Natural killer cell (primary cell): ENCODE results near the gene SLC19A1. TPM values are rescaled to one million over a fixed set of nuclear protein-coding genes. Genes with fewer than 3 reads are reported as not detected.

Source experiments
- ATAC-seq, 3 donors: fragments of 150-1000 bp in 2 of 3; fragments of 200-7000 bp in 1 of 3; cut with Tn5 transposase; 1 replicate in 1 of 3; 2 replicates in 2 of 3; pipeline ENCODE4 v1.10.0; 2021; ENCODE audit warnings: mild to moderate bottlenecking in 2 of 3, moderate library complexity in 2 of 3
- DNase-seq, 2 donors: peaks; one replicate each; pipeline versions ENCODE4 v3.0.0 to v3.0.0-alpha.2; 2013 to 2021; ENCODE audit warnings: mixed read lengths in 1 of 2
- H3K27ac ChIP-seq: one replicate; pipeline ENCODE4 v1.5.1; 2013; ENCODE audit warnings: mild to moderate bottlenecking, low read length
- H3K27me3 ChIP-seq: one replicate; pipeline ENCODE4 v1.6.1; 2013; ENCODE audit warnings: low read length; ENCODE audit not compliant: control insufficient read depth, insufficient read depth
- H3K36me3 ChIP-seq: one replicate; pipeline ENCODE4 v1.6.1; 2013; ENCODE audit warnings: low read length; ENCODE audit not compliant: control insufficient read depth, insufficient read depth
- H3K4me1 ChIP-seq: one replicate; pipeline ENCODE4 v1.6.1; 2013; ENCODE audit warnings: low read length; ENCODE audit not compliant: control insufficient read depth, insufficient read depth
- H3K4me3 ChIP-seq: one replicate; pipeline ENCODE4 v1.5.1; 2013; ENCODE audit warnings: low read length
- H3K9me3 ChIP-seq: one replicate; pipeline ENCODE4 v1.6.1; 2013; ENCODE audit warnings: low read length; ENCODE audit not compliant: control insufficient read depth, insufficient read depth
- H3K27ac Mint-ChIP-seq, 2 donors: one replicate each; pipeline ENCODE4 v1.8.0; 2022; ENCODE audit warnings: mild to moderate bottlenecking in 2 of 2, mixed read lengths in 2 of 2, moderate library complexity in 1 of 2
- H3K27me3 Mint-ChIP-seq, 2 donors: one replicate each; pipeline ENCODE4 v1.8.0; 2022; ENCODE audit warnings: low read depth in 2 of 2, mixed read lengths in 2 of 2
- H3K36me3 Mint-ChIP-seq: one replicate; pipeline ENCODE4 v1.8.0; 2022; ENCODE audit warnings: mixed read lengths
- H3K4me1 Mint-ChIP-seq, 2 donors: one replicate each; pipeline ENCODE4 v1.8.0; 2022; ENCODE audit warnings: mixed read lengths in 2 of 2
- H3K4me3 Mint-ChIP-seq: one replicate; pipeline ENCODE4 v1.8.0; 2022; ENCODE audit warnings: mild to moderate bottlenecking, moderate library complexity, mixed read lengths
- H3K9me3 Mint-ChIP-seq, 2 donors: one replicate each; pipeline ENCODE4 v1.8.0; 2022; ENCODE audit warnings: mixed read lengths in 2 of 2
- WGBS: methylation state at CpG from one replicate; pipeline ENCODE4 v1.1.7; 2013; ENCODE audit warnings: missing lambda C conversion rate; ENCODE audit not compliant: insufficient coverage; 5-methylcytosine and 5-hydroxymethylcytosine counted together
- intact Hi-C: fragments of 100-400 bp; cut with micrococcal nuclease; formaldehyde crosslinking; loops from one replicate; pipeline ENCODE4 v1.14.2; 2022
- total RNA-seq, 4 donors: library from RNA; stranded (reverse); fragments of 120-200 nt in 1 of 4; gene quantifications; one replicate each; pipeline versions ENCODE4 v1.2.3 to v1.2.4, GENCODE V29; 2013 to 2022
- TF ChIP-seq, protein P1 (sequence below): fragments of 200-600 bp; IDR thresholded peaks from one replicate; pipeline ENCODE4 v1.8.0; 2022; ENCODE audit warnings: antibody characterized with exemption

The SLC19A1 gene
- total RNA-seq, 3 donors from 2014 or later (not counting 1 experiment from before 2014, with no cell fraction given): 2.5 to 9.0 (median 4.9) TPM

DNA sequence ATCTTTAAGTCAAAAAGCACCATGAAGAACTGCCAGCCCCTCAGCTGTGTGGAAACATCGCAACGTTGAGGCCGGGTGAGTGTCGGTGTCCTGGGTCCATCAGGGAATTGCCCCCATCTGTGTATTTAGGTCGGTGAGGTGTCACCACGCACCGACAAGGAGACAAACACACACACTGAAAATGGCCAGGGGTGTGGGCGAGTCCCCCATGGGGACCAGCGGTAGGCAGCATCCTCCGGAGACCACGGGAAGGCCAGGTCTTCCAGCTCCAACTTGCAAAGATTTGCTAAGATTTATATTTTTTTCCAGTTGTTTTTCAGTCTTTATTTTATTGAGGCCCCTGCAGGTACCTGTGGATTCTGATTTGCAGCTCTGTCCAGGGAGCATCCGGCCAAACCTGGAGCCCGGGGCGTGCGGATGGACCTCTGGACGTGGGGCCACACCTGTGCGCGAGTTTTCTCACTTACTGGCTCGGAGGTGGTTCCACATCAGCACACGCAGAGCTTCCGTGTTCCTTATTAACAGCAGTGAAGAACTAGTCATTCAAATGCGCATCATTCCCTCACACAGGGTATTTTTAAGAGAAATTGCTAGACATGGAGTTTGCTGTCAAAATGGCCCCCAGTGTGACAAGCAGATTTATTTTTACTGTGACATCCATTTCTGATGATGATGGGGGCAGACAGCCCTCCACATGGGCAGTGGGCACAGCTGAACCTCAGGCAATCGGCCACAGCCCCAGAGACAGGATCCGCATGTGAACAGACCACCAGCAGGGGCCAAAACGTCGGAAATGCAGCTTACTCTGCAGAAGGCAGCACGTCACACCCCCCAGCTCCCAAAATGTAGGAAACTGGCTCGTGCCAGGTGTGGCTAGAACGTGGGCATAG lies 17.2 kb upstream of the SLC19A1 start:
- peaks cover 4% of the 10 kb centered on the region in 2 donors for H3K4me1 Mint-ChIP-seq
- intact Hi-C loops: loop anchor here (10.0 kb wide), 1 partner anchor 265 kb away; no protein-coding TSS in a partner anchor
- H3K4me3 Mint-ChIP-seq: no peak overlapping the region
- H3K27me3 ChIP-seq: no peaks in the 10 kb centered on the region
- TF ChIP-seq, protein P1, sequence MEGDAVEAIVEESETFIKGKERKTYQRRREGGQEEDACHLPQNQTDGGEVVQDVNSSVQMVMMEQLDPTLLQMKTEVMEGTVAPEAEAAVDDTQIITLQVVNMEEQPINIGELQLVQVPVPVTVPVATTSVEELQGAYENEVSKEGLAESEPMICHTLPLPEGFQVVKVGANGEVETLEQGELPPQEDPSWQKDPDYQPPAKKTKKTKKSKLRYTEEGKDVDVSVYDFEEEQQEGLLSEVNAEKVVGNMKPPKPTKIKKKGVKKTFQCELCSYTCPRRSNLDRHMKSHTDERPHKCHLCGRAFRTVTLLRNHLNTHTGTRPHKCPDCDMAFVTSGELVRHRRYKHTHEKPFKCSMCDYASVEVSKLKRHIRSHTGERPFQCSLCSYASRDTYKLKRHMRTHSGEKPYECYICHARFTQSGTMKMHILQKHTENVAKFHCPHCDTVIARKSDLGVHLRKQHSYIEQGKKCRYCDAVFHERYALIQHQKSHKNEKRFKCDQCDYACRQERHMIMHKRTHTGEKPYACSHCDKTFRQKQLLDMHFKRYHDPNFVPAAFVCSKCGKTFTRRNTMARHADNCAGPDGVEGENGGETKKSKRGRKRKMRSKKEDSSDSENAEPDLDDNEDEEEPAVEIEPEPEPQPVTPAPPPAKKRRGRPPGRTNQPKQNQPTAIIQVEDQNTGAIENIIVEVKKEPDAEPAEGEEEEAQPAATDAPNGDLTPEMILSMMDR: no peak
- no peak for DNase-seq
- H3K27ac ChIP-seq: no peak overlapping the region
- H3K9me3 ChIP-seq: no peaks in the 10 kb centered on the region
- ATAC-seq: no peak
- WGBS: 84% methylated on average over 29 of the region's 29 CpGs
- no peaks in the 10 kb centered on the region for H3K36me3 ChIP-seq
- H3K36me3 Mint-ChIP-seq: no peaks in the 10 kb centered on the region
- H3K4me3 ChIP-seq: no peak overlapping the region
- peaks cover 0 to 4% of the 10 kb centered on the region in 2 donors for H3K9me3 Mint-ChIP-seq
- no peak overlapping the region for H3K27ac Mint-ChIP-seq
- H3K27me3 Mint-ChIP-seq: peaks cover 34 to 38% of the 10 kb centered on the region in 2 donors
- peaks cover 8% of the 10 kb centered on the region for H3K4me1 ChIP-seq

DNA sequence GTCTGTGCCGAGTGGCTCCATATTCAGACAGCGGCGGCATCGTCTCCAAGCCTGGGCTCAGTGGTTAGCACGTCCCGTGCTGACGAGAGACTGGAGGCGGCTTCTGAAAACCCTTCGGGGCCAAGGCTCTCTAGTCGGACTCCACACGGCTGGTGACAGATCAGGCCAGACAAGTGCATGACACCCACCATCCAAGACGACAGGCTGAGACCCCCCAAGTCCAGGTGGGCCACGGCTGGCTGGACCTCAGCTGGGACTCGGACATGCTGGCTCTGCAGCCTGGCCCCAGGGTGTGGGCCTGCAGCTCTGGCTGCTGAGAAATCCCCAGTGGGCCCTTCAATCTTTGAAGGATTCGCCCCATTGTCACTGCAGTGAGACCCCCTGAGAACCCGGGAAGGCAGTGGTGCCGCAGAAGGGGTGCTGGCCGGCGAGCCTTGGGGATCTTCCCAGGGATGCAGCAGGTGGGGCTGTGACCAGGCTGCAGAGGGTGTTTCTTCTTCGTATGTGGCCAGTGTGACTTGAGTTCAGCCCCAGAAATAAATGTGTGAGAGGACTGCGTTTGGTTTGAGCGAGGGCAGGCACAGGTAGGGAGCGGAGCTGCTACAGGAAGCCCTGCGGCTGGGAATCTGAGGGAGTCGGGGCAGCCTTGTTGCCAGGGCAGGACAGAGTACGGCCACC lies 15.9 kb upstream of the SLC19A1 start:
- Histone ChIP-seq H3K27me3 (no peaks in the 10 kb centered on the region), H3K27ac (no peak overlapping the region), H3K9me3 (no peaks in the 10 kb centered on the region), H3K36me3 (no peaks in the 10 kb centered on the region), H3K4me1 (peaks cover 10% of the 10 kb centered on the region), H3K4me3 (no peak overlapping the region)
- H3K9me3 Mint-ChIP-seq: peaks cover 0 to under 1% of the 10 kb centered on the region in 2 donors
- 90% methylated on average over 26 of the region's 26 CpGs for WGBS
- peaks cover 5 to 6% of the 10 kb centered on the region in 2 donors for H3K4me1 Mint-ChIP-seq
- peaks cover 25 to 26% of the 10 kb centered on the region in 2 donors for H3K27me3 Mint-ChIP-seq
- no peaks in the 10 kb centered on the region for H3K36me3 Mint-ChIP-seq
- H3K4me3 Mint-ChIP-seq: no peak overlapping the region
- TF ChIP-seq, protein P1: no peak
- no peak overlapping the region for H3K27ac Mint-ChIP-seq
- no peak for DNase-seq
- no peak for ATAC-seq
- intact Hi-C loops: loop anchor here (10.0 kb wide), 1 partner anchor 267 kb away; no protein-coding TSS in a partner anchor

DNA sequence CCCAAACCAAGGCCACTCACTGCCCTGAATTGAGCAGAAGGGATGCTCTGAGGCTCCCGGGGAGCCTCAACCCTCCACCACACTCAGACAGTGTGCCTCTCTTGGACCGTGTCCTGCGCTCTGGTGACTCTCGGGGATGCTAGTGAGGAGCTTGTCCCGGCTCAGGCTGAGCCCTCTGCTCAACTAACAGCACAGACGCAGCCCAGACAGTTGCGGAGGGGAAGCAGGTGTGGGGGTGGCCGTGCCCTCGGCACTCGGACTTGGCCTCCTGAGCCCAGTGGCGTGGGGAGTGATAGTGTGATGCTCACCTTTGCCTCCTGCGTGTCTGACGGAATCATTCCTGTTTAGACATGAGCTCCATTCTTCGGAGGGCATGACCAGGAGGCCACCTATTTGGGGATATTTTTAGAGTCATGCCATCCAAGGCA lies 15.4 kb upstream of the SLC19A1 start:
- TF ChIP-seq, protein P1: no peak

More for the DNA sequence above, 15.4 kb upstream of the SLC19A1 start:
- H3K4me1 Mint-ChIP-seq: peaks cover 5 to 6% of the 10 kb centered on the region in 2 donors
- Histone ChIP-seq H3K27me3 (no peaks in the 10 kb centered on the region), H3K4me1 (peaks cover 10% of the 10 kb centered on the region), H3K27ac (no peak overlapping the region), H3K36me3 (no peaks in the 10 kb centered on the region), H3K9me3 (no peaks in the 10 kb centered on the region), H3K4me3 (no peak overlapping the region)
- no peaks in the 10 kb centered on the region for H3K36me3 Mint-ChIP-seq
- intact Hi-C loops: loop anchor here (10.0 kb wide), 1 partner anchor 267 kb away; no protein-coding TSS in a partner anchor
- H3K27me3 Mint-ChIP-seq: peaks cover 19 to 20% of the 10 kb centered on the region in 2 donors
- H3K4me3 Mint-ChIP-seq: no peak overlapping the region
- no peak for ATAC-seq
- H3K27ac Mint-ChIP-seq: no peak overlapping the region
- DNase-seq: no peak
- H3K9me3 Mint-ChIP-seq: no peaks in the 10 kb centered on the region
- 93% methylated on average over 14 of the region's 14 CpGs for WGBS
